HG03139 (cell line): ENCODE measurements around the gene FBXL5.

ENCODE experiments used
- ATAC-seq: cut with Tn5 transposase; IDR thresholded peaks from one replicate; pipeline ENCODE4 v1.9.1; 2021; ENCODE audit not compliant: unreplicated experiment

FBXL5 gene

GRCh38 chr4:15677507-15677988 lies 22.4 kb upstream of the FBXL5 start:
- ATAC-seq = no peak

DNA sequence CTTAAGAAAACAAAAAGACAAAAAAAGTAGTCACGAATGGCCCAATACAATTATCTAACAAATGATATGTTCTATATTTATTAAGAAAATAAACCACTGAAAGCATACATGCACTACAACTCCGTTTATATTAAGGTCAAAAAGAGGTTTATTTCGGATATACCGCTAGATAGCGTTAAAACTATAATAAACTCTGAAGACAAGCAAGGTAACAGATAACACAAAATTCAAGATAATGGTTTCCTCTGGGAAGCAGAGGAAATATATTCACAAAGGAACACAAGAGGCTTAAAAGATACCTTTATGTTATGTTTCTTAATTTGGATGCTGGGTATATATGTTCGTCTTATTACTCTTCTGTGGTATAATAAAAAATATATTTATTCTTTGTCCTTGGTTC lies 21.7 kb upstream of the FBXL5 start:
- no peak for ATAC-seq

- no peak for ATAC-seq
These were observed 20.9 kb upstream of the FBXL5 start for GRCh38 chr4:15676039-15676438.

DNA sequence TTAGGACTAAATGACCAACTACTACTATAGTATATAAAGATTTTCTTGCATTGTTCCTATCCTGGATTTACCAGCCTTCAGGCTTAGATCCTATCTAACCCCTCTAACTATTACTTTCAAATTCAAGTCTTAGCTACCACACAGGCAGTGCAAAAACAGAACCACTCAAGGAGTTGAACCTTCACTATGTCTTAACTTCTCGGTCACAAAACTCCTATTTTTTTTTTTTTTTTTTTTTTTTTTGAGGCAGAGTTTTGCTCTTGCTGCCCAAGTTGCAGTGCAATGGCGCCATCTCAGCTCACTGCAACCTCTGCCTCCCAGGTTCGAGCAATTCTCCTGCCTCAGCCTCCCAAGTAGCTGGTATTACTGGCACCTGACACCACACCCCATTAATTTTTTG lies 20.2 kb upstream of the FBXL5 start:
- ATAC-seq = no peak

GRCh38 chr4:15674926-15675325 lies 19.8 kb upstream of the FBXL5 start:
- ATAC-seq = no peak

GRCh38 chr4:15674046-15674445 lies 18.9 kb upstream of the FBXL5 start:
- ATAC-seq = no peak

DNA sequence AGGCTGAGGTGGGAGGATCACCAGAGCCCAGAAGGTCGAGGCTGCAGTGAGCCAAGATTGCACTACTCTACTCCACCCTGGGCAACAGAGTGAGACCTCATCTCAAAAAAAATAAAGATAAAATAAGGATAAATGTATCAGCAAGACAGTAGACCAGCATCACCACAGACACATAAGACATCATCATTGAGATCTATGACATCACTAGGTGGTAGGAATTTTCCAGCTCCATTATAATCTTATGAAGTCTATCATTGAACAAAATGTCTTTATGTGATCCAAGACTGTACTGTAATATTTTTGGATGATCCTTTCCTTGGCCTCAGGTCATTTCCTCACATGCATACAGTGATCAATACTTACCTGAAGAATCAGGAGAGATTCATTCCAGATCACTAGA lies 18.2 kb upstream of the FBXL5 start:
- no peak for ATAC-seq

DNA sequence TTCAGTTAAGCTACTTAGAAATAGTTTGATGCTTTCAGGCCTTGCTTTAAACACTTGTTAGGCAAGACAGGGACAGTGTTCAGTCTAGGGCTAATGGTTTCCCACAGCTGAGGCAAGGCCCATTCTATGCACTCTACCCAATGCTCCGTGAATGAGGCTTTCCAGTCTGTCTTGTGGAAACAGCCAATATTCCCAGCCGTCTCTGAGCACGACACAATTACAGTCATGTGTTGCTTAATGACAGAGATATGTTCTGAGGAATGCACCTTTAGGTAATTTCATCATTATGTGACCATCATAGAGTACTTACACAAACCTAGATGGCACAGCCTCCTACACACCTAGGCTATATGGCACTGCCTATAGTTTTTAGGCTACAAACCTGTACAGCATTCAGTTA lies 16.9 kb upstream of the FBXL5 start:
- no peak for ATAC-seq

DNA sequence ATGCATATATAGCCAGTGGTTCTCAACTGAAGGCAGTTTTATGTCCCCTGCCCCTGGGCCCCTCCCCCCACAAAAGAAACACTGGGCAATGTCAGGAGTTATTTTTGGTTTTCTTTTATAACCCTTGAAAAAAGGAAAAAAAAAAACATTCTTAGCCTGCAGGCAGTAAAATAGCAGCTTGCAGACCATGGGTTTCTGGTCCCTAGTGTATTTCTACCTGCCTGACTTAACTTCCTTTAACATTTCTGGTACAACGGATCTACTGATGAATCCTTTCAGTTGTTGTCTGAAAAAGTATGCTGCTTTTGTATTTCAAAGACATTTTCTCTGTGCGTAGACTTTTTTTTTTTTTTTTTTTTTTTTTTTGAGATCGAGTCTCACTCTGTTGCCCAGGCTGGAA lies 15.4 kb upstream of the FBXL5 start:
- no peak for ATAC-seq

- no peak for ATAC-seq
These were observed 13.6 kb upstream of the FBXL5 start for GRCh38 chr4:15668566-15669435.

- no peak for ATAC-seq
These were observed 11.8 kb upstream of the FBXL5 start for GRCh38 chr4:15667006-15667405.

- no peak for ATAC-seq
These were observed 10.7 kb upstream of the FBXL5 start for GRCh38 chr4:15665753-15666365.

GRCh38 chr4:15659768-15660570 lies 4.8 kb upstream of the FBXL5 start:
- ATAC-seq = no peak

- no peak for ATAC-seq
These were observed 3.6 kb upstream of the FBXL5 start for GRCh38 chr4:15658781-15659180.

DNA sequence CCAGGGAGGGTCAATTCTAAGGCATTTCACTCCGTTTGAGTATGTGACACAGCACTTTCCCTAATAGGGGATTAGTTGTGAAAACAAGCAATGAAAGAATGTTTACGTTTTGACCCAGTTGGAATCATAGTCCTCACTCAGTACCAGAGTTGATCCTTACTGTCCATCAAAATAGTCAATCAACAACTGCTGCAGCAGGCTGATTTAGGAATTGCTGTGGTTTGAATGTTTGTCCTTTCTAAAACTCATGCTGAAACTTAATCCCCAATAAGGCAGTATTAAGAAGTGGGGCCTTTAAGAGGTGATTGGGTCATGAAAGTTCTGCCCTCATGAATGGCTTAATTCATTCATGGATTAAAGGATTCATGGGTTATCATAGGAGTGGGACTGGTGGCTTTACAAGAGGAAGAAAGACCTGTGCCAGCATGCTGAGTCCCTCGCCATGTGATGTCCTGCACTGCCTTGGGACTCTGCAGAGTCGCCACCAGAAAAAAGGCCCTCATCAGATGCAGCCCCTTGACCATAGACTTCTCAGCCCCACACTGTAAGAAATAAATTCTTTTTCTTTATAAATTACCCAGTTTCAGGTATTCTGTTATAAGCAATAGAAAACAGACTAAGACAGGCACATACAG lies 3.1 kb upstream of the FBXL5 start:
- ATAC-seq = no peak

GRCh38 chr4:15657366-15657765 lies 2.2 kb upstream of the FBXL5 start:
- no peak for ATAC-seq

GRCh38 chr4:15656038-15656470 lies 897 bp upstream of the FBXL5 start:
- ATAC-seq = no peak

GRCh38 chr4:15654593-15655222 lies 449 bp downstream of the FBXL5 start:
- ATAC-seq = peak; percentile 45

DNA sequence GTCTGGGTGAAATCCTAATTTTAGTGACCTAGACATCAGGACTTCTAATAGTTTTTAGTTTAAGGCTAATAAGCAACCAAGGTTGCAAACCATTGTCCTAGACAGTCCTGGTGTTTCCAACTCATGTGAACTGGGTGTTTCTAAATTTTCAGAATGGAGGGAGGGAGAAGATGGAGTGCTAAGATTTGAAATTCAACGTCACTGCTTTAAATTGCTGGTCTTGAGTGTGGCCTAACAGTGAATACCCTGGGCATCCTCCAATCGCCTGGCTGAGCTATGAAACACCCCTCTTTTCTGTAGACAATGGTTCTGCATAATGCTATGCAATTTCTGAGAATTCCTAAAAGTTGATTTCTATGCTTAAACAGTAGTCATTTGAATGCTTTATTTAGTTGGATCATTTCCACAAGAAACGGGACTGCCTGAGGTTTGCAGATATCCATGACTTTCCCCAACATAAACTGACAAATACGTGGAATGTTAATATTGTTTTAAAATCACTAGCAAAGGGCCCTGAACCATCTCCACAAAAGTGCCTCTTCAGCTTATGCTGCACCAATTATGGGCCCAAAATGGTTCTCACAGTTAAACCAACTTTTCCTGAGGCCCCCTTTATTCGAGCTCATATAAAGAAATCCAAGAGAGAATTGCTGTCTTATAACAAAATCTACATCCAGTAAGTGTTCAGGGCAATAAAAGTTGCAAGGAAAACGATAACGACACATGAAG lies 1.1 kb downstream of the FBXL5 start:
- peak; percentile 26 for ATAC-seq

DNA sequence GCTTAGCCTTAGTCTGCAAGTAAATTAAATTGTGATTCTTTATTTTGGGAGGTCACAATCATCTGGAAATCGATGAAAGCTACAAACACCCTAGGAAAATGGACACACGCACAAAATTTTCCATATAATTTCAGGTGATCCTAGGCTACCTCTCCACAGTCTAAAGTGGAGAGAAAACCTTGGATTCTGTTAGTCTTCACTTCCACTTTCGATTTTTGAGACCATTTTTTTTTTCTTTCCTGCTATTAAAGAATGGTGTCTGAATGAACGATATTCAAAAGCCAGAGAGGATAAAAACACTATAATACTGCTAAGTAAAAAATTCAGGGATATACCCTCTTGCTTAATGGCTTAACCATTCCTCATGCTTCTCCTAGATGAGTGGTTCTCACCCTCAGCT lies 1.7 kb downstream of the FBXL5 start:
- ATAC-seq = no peak
